ENCODE results near the gene LRRC8A. TPM values are rescaled to one million over a fixed set of nuclear protein-coding genes. Genes with fewer than 3 reads are reported as not detected.
"Not testable (repeated sequence)": the region's sequence is repeated elsewhere in the genome, so short reads cannot be mapped to it uniquely, and the experiment has no call there.

The LRRC8A gene
- total RNA-seq, 1 donor from 2014 or later: 93.0 TPM

DNA sequence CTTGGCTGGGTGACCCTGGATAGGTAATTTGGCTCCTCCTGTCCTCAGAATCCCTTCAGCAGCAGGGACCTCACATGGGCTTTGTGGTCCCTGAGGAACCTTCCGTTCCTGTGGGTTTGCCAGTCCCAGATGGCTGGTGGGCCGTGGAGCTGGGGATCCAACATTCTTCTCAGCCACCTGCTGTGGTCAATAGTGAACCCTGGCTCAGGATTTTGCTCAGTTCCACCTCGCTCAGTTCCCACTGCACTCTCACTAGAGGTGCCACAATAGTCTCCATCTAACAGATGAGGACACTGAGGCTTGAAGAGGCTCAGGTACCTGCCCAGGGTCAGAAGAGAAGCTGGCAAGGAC is 35.3 kb upstream of the LRRC8A start:
- DNase-seq: no peak
- peaks cover 12% of the 10 kb centered on the region for H3K9me3 Mint-ChIP-seq (ENCODE audit: unreplicated experiment)
- peaks cover 8% of the 10 kb centered on the region for H3K4me1 Mint-ChIP-seq (ENCODE audit: low read depth, unreplicated experiment)
- H3K27ac Mint-ChIP-seq (ENCODE audit: unreplicated experiment): no peak overlapping the region
- H3K36me3 Mint-ChIP-seq (ENCODE audit: unreplicated experiment): peaks cover 24% of the 10 kb centered on the region
- TF ChIP-seq, protein P1, sequence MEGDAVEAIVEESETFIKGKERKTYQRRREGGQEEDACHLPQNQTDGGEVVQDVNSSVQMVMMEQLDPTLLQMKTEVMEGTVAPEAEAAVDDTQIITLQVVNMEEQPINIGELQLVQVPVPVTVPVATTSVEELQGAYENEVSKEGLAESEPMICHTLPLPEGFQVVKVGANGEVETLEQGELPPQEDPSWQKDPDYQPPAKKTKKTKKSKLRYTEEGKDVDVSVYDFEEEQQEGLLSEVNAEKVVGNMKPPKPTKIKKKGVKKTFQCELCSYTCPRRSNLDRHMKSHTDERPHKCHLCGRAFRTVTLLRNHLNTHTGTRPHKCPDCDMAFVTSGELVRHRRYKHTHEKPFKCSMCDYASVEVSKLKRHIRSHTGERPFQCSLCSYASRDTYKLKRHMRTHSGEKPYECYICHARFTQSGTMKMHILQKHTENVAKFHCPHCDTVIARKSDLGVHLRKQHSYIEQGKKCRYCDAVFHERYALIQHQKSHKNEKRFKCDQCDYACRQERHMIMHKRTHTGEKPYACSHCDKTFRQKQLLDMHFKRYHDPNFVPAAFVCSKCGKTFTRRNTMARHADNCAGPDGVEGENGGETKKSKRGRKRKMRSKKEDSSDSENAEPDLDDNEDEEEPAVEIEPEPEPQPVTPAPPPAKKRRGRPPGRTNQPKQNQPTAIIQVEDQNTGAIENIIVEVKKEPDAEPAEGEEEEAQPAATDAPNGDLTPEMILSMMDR (IDR thresholded peaks at IDR 0.05; ENCODE audit: partially characterized antibody, unreplicated experiment): no peak
- peaks cover 12% of the 10 kb centered on the region for H3K27me3 Mint-ChIP-seq (ENCODE audit: unreplicated experiment)
- H3K4me3 Mint-ChIP-seq (ENCODE audit: unreplicated experiment): no peak overlapping the region

DNA sequence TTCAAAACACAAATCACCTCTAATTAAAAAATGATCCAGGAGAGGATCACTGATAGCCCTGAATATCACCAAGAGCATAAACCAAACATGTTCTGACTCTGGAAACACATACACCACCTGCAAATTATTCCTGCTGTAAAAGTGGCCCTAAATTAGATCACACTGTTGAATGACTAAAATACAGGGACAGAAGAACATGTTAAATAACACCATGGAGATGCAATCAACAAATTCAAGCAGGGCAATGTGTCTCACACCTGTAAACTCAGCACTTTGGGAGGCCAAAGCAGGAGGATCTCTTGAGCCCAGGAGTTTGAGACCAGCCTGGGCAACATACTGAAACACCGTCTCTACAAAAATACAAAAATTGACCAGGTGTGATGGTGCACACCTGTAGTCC is 34.1 kb upstream of the LRRC8A start:
- peaks cover 8% of the 10 kb centered on the region for H3K4me1 Mint-ChIP-seq (ENCODE audit: low read depth, unreplicated experiment)

DNA sequence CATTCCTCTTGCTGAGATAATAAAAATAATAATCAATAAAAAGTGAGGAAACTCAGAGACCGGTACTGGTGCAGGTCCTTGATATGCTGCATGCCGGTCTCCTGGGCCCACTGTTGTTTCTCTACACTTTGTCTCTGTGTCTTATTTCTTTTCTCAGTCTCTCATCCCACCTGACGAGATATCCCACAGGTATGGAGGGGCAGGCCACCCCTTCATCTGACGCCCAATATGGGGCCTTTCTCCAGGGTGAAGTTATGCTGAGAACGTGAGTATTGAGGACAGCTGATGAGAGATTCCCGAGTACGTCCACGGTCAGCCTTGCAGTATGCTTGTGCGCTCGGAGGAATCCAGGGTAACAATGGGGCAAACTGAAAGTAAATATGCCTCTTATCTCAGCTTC is 30.9 kb upstream of the LRRC8A start:
- H3K36me3 Mint-ChIP-seq (ENCODE audit: unreplicated experiment): peaks cover 24% of the 10 kb centered on the region
- not testable (repeated sequence) for H3K27me3 Mint-ChIP-seq (ENCODE audit: unreplicated experiment); H3K27ac Mint-ChIP-seq (ENCODE audit: unreplicated experiment); H3K4me3 Mint-ChIP-seq (ENCODE audit: unreplicated experiment); H3K4me1 Mint-ChIP-seq (ENCODE audit: low read depth, unreplicated experiment); H3K9me3 Mint-ChIP-seq (ENCODE audit: unreplicated experiment); DNase-seq

More for the DNA sequence above, 34.1 kb upstream of the LRRC8A start:
- H3K36me3 Mint-ChIP-seq (ENCODE audit: unreplicated experiment): peaks cover 24% of the 10 kb centered on the region
- TF ChIP-seq, protein P1 (IDR thresholded peaks at IDR 0.05; ENCODE audit: partially characterized antibody, unreplicated experiment): no peak
- peaks cover 12% of the 10 kb centered on the region for H3K9me3 Mint-ChIP-seq (ENCODE audit: unreplicated experiment)
- DNase-seq: no peak
- H3K27me3 Mint-ChIP-seq (ENCODE audit: unreplicated experiment): peaks cover 12% of the 10 kb centered on the region
- no peak overlapping the region for H3K4me3 Mint-ChIP-seq (ENCODE audit: unreplicated experiment)
- peak overlapping the region; percentile 19 for H3K27ac Mint-ChIP-seq (ENCODE audit: unreplicated experiment)

DNA sequence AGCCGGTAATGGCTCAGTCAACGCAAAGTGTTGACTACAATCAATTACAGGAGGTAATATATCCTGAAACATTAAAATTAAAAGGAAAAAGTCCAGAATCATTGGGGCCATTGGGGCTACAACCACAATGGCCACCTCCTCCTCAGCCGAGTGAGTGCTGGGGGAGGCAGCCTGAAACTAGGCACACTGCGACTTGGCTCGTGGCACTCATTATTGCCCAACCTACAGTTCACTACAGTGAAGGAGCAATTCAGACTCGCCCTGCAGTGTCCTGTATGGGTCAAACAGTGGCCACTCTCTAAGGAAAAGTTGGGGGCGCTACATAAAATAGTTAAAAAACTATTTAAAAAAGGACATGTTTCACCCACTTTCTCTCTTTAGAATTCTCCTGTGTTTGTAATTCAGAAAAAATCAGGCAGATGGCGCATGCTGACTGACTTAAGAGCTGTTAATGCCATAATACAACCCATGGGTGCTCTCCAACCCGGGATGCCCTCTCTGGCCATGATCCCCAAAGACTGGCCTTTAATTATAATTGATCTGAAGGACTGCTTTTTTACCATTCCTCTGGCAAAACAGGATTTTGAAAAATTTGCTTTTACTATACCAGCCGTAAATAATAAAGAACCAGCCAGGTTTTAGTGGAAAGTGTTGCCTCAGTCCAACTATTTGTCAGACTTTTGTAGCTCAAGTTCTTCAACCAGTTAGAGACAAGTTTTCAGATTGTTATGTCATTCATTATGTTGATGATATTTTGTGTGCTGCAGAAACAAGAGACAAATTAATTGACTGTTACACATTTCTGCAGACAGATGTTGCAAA is 29.9 kb upstream of the LRRC8A start:
- not testable (repeated sequence) for H3K4me3 Mint-ChIP-seq (ENCODE audit: unreplicated experiment); H3K27me3 Mint-ChIP-seq (ENCODE audit: unreplicated experiment); DNase-seq; H3K4me1 Mint-ChIP-seq (ENCODE audit: low read depth, unreplicated experiment); H3K9me3 Mint-ChIP-seq (ENCODE audit: unreplicated experiment); H3K27ac Mint-ChIP-seq (ENCODE audit: unreplicated experiment)
- peaks cover 24% of the 10 kb centered on the region for H3K36me3 Mint-ChIP-seq (ENCODE audit: unreplicated experiment)

DNA sequence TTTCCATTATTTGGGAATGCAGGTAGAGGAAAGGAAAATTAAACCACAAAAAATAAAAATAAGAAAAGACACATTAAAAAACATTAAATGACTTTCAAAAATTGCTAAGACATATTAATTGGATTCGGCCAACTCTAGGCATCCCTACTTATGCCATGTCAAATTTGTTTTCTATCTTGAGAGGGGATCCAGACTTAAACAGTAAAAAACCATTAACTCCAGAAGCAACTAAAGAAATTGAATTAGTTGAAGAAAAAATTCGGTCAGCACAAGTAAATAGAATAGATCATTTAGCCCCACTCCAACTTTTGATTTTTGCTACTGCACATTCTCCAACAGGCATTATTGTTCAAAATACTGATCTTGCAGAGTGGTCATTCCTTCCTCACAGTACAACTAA is 29.3 kb upstream of the LRRC8A start:
- not testable (repeated sequence) for DNase-seq; H3K4me3 Mint-ChIP-seq (ENCODE audit: unreplicated experiment); H3K27me3 Mint-ChIP-seq (ENCODE audit: unreplicated experiment); H3K4me1 Mint-ChIP-seq (ENCODE audit: low read depth, unreplicated experiment); H3K27ac Mint-ChIP-seq (ENCODE audit: unreplicated experiment); H3K9me3 Mint-ChIP-seq (ENCODE audit: unreplicated experiment)
- H3K36me3 Mint-ChIP-seq (ENCODE audit: unreplicated experiment): peaks cover 21% of the 10 kb centered on the region

DNA sequence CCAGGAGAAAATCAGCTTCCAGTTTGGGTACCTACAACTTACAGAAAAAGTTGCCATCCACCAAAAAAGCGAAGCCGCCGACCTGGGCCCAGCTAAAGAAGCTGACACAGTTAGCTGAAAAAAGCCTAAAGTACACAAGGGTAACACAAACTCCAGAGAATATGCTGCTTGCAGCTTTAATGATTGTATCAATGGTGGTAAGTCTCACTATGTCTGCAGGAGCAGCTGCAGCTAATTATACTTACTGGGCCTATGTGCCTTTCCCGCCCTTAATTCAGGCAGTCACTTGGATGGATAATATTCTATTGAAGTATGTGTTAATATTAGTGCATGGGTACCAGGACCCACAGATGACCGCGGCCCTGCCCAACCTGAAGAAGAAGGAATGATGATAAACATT is 27.5 kb upstream of the LRRC8A start:
- H3K9me3 Mint-ChIP-seq (ENCODE audit: unreplicated experiment); H3K27ac Mint-ChIP-seq (ENCODE audit: unreplicated experiment); H3K27me3 Mint-ChIP-seq (ENCODE audit: unreplicated experiment); H3K4me1 Mint-ChIP-seq (ENCODE audit: low read depth, unreplicated experiment); DNase-seq; H3K4me3 Mint-ChIP-seq (ENCODE audit: unreplicated experiment): not testable (repeated sequence)
- peaks cover 15% of the 10 kb centered on the region for H3K36me3 Mint-ChIP-seq (ENCODE audit: unreplicated experiment)

DNA sequence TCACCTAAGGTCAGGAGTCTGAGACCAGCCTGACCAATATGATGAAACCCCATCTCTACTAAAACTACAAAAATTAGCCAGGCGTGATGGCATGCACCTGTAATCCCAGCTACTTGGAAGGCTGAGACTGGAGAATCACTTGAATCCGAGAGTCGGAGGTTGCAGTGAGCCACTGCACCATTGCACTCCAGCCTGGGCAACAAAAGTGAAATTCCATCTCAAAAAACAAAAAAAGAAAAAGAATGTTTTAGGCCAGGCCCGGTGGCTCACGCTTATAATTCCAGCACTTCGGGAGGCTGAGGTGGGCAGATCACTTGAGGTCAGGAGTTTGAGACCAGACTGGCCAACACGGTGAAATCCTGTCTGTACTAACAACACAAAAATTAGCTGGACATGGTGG is 23.5 kb upstream of the LRRC8A start:
- not testable (repeated sequence) for H3K4me3 Mint-ChIP-seq (ENCODE audit: unreplicated experiment); H3K27me3 Mint-ChIP-seq (ENCODE audit: unreplicated experiment); H3K4me1 Mint-ChIP-seq (ENCODE audit: low read depth, unreplicated experiment); H3K36me3 Mint-ChIP-seq (ENCODE audit: unreplicated experiment); H3K9me3 Mint-ChIP-seq (ENCODE audit: unreplicated experiment); H3K27ac Mint-ChIP-seq (ENCODE audit: unreplicated experiment); DNase-seq
